ENCODE measurements around the gene ADPGK.

Gene ADPGK

DNA sequence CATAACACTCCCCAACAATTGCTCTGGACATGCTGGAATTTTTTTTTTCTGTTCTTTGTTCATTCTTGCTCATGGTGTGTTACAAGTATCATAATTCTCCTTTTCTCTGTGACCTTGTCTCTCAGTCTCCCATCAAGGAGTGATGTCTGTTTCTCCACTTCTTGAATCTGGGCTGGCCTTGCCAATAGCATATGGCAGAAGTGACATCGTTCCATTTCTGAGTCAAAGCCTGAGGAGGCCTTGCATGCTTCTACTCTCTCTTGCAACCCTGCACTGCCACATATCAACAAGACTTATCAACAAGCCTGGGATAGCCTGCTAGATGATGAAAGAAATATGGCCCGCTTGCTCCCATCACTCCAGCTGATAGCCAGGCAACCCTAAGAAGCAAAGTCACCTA, 8.9 kb upstream of the ADPGK start:
- TF ChIP-seq, protein P1, sequence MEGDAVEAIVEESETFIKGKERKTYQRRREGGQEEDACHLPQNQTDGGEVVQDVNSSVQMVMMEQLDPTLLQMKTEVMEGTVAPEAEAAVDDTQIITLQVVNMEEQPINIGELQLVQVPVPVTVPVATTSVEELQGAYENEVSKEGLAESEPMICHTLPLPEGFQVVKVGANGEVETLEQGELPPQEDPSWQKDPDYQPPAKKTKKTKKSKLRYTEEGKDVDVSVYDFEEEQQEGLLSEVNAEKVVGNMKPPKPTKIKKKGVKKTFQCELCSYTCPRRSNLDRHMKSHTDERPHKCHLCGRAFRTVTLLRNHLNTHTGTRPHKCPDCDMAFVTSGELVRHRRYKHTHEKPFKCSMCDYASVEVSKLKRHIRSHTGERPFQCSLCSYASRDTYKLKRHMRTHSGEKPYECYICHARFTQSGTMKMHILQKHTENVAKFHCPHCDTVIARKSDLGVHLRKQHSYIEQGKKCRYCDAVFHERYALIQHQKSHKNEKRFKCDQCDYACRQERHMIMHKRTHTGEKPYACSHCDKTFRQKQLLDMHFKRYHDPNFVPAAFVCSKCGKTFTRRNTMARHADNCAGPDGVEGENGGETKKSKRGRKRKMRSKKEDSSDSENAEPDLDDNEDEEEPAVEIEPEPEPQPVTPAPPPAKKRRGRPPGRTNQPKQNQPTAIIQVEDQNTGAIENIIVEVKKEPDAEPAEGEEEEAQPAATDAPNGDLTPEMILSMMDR (IDR thresholded peaks at IDR 0.05; ENCODE audit: low read depth, low read length, missing control alignments): no peak
- H3K4me3 ChIP-seq (ENCODE audit: low read depth, low read length): no peak overlapping the region
- DNase-seq (ENCODE audit: low read depth): no peak
- in situ Hi-C loops (cut with HindIII; ENCODE audit: low sequenced_read_pairs): no loop called here

DNA sequence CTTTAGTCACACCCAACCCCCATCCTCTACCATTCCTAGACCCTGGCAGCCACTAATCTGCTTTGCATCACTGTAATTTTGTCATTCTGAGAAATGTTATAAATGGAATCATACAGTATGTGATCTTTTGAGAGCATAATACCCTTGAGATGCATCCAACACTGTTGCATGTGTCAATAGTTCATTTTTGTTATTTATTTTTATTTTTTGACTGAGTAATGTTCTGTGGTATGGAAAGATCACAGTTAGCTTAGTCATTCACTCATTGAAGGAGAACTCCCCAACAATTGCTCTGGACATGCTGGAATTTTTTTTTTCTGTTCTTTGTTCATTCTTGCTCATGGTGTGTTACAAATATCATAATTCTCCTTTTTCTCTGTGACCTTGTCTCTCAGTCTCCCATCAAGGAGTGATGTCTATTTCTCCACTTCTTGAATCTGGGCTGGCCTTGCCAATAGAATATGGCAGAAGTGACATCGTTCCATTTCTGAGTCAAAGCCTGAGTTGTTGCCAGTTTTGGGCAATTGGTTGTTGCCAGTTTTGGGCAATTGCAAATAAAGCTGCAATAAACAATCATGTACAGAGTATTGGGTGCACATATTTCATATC, 6.8 kb upstream of the ADPGK start:
- TF ChIP-seq, protein P1 (IDR thresholded peaks at IDR 0.05; ENCODE audit: low read depth, low read length, missing control alignments): no peak
- no peak for DNase-seq (ENCODE audit: low read depth)
- in situ Hi-C loops (cut with HindIII; ENCODE audit: low sequenced_read_pairs): no loop called here
- H3K4me3 ChIP-seq (ENCODE audit: low read depth, low read length): no peak overlapping the region

DNA sequence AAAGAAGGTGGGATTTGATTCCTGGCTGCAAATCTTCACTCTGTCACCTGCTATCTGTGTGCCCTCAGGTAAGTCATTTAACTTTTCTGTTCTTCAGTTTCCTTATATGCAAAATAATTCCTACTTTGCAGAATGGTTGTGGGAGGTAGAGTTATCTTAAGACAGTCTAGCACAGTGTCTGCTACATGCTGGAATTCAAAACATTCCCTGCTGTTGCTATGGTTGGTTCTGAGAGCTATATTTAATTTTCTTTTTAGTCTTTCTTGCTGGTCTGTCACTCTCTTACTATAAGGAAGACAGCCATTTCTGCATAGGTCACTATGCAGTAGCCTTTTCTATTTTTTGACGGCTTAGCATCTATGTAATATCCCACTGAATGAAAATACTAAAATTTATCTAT, 4.0 kb upstream of the ADPGK start:
- DNase-seq (ENCODE audit: low read depth): no peak
- TF ChIP-seq, protein P1 (IDR thresholded peaks at IDR 0.05; ENCODE audit: low read depth, low read length, missing control alignments): no peak
- H3K4me3 ChIP-seq (ENCODE audit: low read depth, low read length): no peak overlapping the region
- in situ Hi-C loops (cut with HindIII; ENCODE audit: low sequenced_read_pairs): no loop called here

- no peak overlapping the region for H3K4me3 ChIP-seq (ENCODE audit: low read depth, low read length)
- TF ChIP-seq, protein P1 (IDR thresholded peaks at IDR 0.05; ENCODE audit: low read depth, low read length, missing control alignments): no peak
- in situ Hi-C loops (cut with HindIII; ENCODE audit: low sequenced_read_pairs): no loop called here
- DNase-seq (ENCODE audit: low read depth): no peak
These were observed 3.3 kb upstream of the ADPGK start for GRCh38 chr15:72786676-72787345.

- no peak overlapping the region for H3K4me3 ChIP-seq (ENCODE audit: low read depth, low read length)
- no peak for DNase-seq (ENCODE audit: low read depth)
- in situ Hi-C loops (cut with HindIII; ENCODE audit: low sequenced_read_pairs): no loop called here
- TF ChIP-seq, protein P1 (IDR thresholded peaks at IDR 0.05; ENCODE audit: low read depth, low read length, missing control alignments): no peak
These were observed 2.7 kb upstream of the ADPGK start for GRCh38 chr15:72786242-72786641.

DNA sequence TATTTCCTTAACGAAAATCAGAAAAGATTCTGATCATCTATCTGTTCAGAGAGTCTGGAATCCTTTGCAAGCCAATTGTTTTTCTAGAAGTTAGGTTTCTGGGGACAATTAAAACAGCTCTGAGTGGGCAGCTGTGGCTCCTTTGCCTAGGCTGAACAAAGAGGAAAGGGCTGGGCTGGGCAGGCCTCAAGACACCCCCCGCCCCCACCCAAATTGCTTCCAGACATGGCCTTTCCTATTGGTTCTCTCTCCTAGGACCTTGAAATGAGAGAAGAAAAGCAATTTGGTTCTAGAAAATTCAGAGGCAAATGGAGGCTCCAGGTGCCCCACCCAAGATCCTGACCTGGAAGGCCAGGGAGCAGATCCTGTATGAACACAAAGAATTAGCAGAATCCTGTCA, 2.3 kb upstream of the ADPGK start:
- in situ Hi-C loops (cut with HindIII; ENCODE audit: low sequenced_read_pairs): no loop called here
- DNase-seq (ENCODE audit: low read depth): no peak
- no peak overlapping the region for H3K4me3 ChIP-seq (ENCODE audit: low read depth, low read length)
- TF ChIP-seq, protein P1 (IDR thresholded peaks at IDR 0.05; ENCODE audit: low read depth, low read length, missing control alignments): no peak
